Neural cell (in vitro differentiated cells): Measurements from ENCODE around the gene SDK1. TPM values are rescaled to one million over a fixed set of nuclear protein-coding genes. Genes with fewer than 3 reads are reported as not detected.
A peak's percentile ranks its signal among the peaks of the same experiment; 100 is the strongest.

Source experiments
- H2AFZ ChIP-seq: fragments of 200-600, 300-800 bp; sonication (generic), shearing (Covaris generic); 2 replicates; pipeline ENCODE4 v1.6.0; 2014; ENCODE audit warnings: low read depth, mild to moderate bottlenecking, antibody characterized with exemption, low read length, moderate library complexity
- H3F3A ChIP-seq: fragments of 200-600 bp; shearing (Covaris generic); 2 replicates; pipeline ENCODE4 v1.6.1; 2016; ENCODE audit warnings: mild to moderate bottlenecking, moderate library complexity, mixed read lengths, antibody characterized with exemption, low read length; ENCODE audit not compliant: insufficient read depth, poor library complexity, severe bottlenecking
- H3K27ac ChIP-seq: fragments of 200-600, 300-800 bp; sonication (generic), shearing (Covaris generic); 2 replicates; pipeline ENCODE4 v1.5.1; 2014; ENCODE audit warnings: mild to moderate bottlenecking, low read length, moderate library complexity
- H3K27me3 ChIP-seq: fragments of 300-800, 200-600 bp; sonication (generic), shearing (Covaris generic); 2 replicates; pipeline ENCODE4 v1.6.0; 2014; ENCODE audit warnings: mild to moderate bottlenecking, low read depth, low read length, moderate library complexity; ENCODE audit not compliant: insufficient read depth
- H3K36me3 ChIP-seq: fragments of 300-800, 200-600 bp; sonication (generic), shearing (Covaris generic); 2 replicates; pipeline ENCODE4 v1.5.1; 2014; ENCODE audit warnings: mild to moderate bottlenecking, antibody characterized with exemption, low read length, moderate library complexity; ENCODE audit not compliant: insufficient read depth
- H3K4me2 ChIP-seq: fragments of 300-800, 200-600 bp; sonication (generic), shearing (Covaris generic); 2 replicates; pipeline ENCODE4 v1.6.0; 2014; ENCODE audit warnings: mild to moderate bottlenecking, low read length
- H3K4me3 ChIP-seq: fragments of 300-800, 200-600 bp; sonication (generic), shearing (Covaris generic); 2 replicates; pipeline ENCODE4 v1.5.1; 2014; ENCODE audit warnings: mild to moderate bottlenecking, low read length, moderate library complexity
- H3K79me2 ChIP-seq: fragments of 200-600 bp; shearing (Covaris generic); replicated peaks from 2 replicates; pipeline ENCODE4 v1.6.0; 2014; ENCODE audit warnings: mild to moderate bottlenecking, low read length, moderate library complexity; ENCODE audit not compliant: insufficient read depth
- H3K9ac ChIP-seq: fragments of 300-800, 200-600 bp; sonication (generic), shearing (Covaris generic); 2 replicates; pipeline ENCODE4 v1.6.1; 2016; ENCODE audit warnings: mild to moderate bottlenecking, low read length, mixed read lengths
- H3K9me2 ChIP-seq: fragments of 200-600 bp; shearing (Covaris generic); 2 replicates; pipeline ENCODE4 v1.6.1; 2016; ENCODE audit warnings: mild to moderate bottlenecking, low read length, mixed read lengths; ENCODE audit not compliant: insufficient read depth
- H3K9me3 ChIP-seq: fragments of 200-600, 300-800 bp; sonication (generic), shearing (Covaris generic); 2 replicates; pipeline ENCODE4 v1.6.1; 2016; ENCODE audit warnings: mild to moderate bottlenecking, mixed run types, low read length, moderate library complexity, mixed read lengths
- H4K20me1 ChIP-seq: fragments of 200-600 bp; shearing (Covaris generic); 2 replicates; pipeline ENCODE4 v1.6.1; 2016; ENCODE audit warnings: mild to moderate bottlenecking, mixed run types; ENCODE audit not compliant: insufficient read depth
- CTCF ChIP-seq: fragments of 450-650 bp; IDR thresholded peaks from 2 replicates; pipeline ENCODE4 v1.5.1; 2014; ENCODE audit warnings: antibody characterized with exemption, mild to moderate bottlenecking, moderate library complexity; ENCODE audit not compliant: poor library complexity, severe bottlenecking
- EP300 ChIP-seq: fragments of 450-650 bp; conservative IDR thresholded peaks from 2 replicates; pipeline ENCODE4 v1.6.1; 2014; ENCODE audit warnings: antibody characterized with exemption, mild to moderate bottlenecking, moderate library complexity; ENCODE audit not compliant: poor library complexity, severe bottlenecking
- EZH2 ChIP-seq: fragments of 200-600, 300-800 bp; shearing (Covaris generic), sonication (generic); IDR thresholded peaks from 2 replicates; pipeline ENCODE4 v1.6.1; 2014; ENCODE audit warnings: antibody characterized with exemption, low read length, borderline replicate concordance, mild to moderate bottlenecking; ENCODE audit not compliant: insufficient read depth, poor library complexity, severe bottlenecking
- MXI1 ChIP-seq: fragments of 450-650 bp; conservative IDR thresholded peaks from 2 replicates; pipeline ENCODE4 v1.6.1; 2014; ENCODE audit warnings: antibody characterized with exemption, mild to moderate bottlenecking; ENCODE audit not compliant: poor library complexity, severe bottlenecking
- POLR2AphosphoS5 ChIP-seq: IDR thresholded peaks from 2 replicates; pipeline ENCODE4 v1.6.1; 2012
- RAD21 ChIP-seq: fragments of 450-650 bp; conservative IDR thresholded peaks from 2 replicates; pipeline ENCODE4 v1.6.1; 2014; ENCODE audit warnings: antibody characterized with exemption, mild to moderate bottlenecking, moderate library complexity
- REST ChIP-seq: IDR thresholded peaks from 2 replicates; pipeline ENCODE4 v1.6.1; 2012; ENCODE audit warnings: borderline replicate concordance
- SMC3 ChIP-seq: fragments of 450-650 bp; conservative IDR thresholded peaks from 2 replicates; pipeline ENCODE4 v1.6.1; 2014; ENCODE audit warnings: antibody characterized with exemption, mild to moderate bottlenecking, moderate library complexity; ENCODE audit not compliant: poor library complexity
- TAF1 ChIP-seq: IDR thresholded peaks from 2 replicates; pipeline ENCODE4 v1.6.1; 2012; ENCODE audit warnings: low read depth
- polyA plus RNA-seq: library from polyadenylated mRNA; depleted of rRNA; stranded (reverse); fragments of >200 nt; gene quantifications from 2 replicates; pipeline ENCODE4 v1.2.3, GENCODE V29; 2014

Gene SDK1
- polyA plus RNA-seq, 1 donor from 2014 or later: 2.7 TPM

- Histone ChIP-seq H4K20me1 (no peaks in the 10 kb centered on the region), H3K27ac (no peak overlapping the region), H3K4me2 (no peak overlapping the region), H3K9ac (no peak overlapping the region), H3F3A (no peaks in the 10 kb centered on the region), H3K9me3 (no peaks in the 10 kb centered on the region), H3K36me3 (no peaks in the 10 kb centered on the region), H2AFZ (no peak overlapping the region), H3K79me2 (no peaks in the 10 kb centered on the region), H3K27me3 (no peaks in the 10 kb centered on the region), H3K9me2 (no peaks in the 10 kb centered on the region), H3K4me3 (no peak overlapping the region)
- TF ChIP-seq POLR2AphosphoS5 (no peak), REST (no peak), MXI1 (no peak), RAD21 (no peak), SMC3 (no peak), EZH2 (no peak), EP300 (no peak), CTCF (no peak), TAF1 (no peak)
Measured at GRCh38 chr7:3691478-3692158, 390.6 kb downstream of the SDK1 start.

DNA sequence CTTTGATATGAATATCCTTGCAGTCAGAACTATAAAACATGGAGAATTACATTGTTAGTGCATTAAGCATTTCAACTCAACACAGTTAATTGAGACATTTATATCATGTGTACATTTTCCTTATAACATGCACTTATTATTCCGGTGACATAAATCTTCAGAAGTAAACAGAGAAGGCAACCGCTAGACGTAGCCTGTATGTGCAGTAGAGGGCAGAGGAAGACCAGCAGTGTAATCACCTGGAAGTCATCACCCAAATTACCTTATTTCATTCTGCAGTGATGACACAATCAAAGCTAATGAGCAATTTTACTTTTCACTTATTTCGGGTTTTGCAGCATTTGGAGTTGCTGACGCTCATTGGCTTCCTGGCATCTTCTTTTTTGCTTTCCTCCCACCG is 394.6 kb downstream of the SDK1 start:
- Histone ChIP-seq H3K4me3 (no peak overlapping the region), H3F3A (no peaks in the 10 kb centered on the region), H3K27ac (no peak overlapping the region), H4K20me1 (no peaks in the 10 kb centered on the region), H3K9me3 (no peaks in the 10 kb centered on the region), H3K27me3 (no peaks in the 10 kb centered on the region), H3K9ac (no peak overlapping the region), H2AFZ (no peak overlapping the region), H3K9me2 (no peaks in the 10 kb centered on the region), H3K36me3 (no peaks in the 10 kb centered on the region), H3K4me2 (no peak overlapping the region), H3K79me2 (no peaks in the 10 kb centered on the region)
- TF ChIP-seq MXI1: no peak
- TF ChIP-seq RAD21: peak; percentile 27
- TF ChIP-seq SMC3: no peak
- peak; percentile 21 for TF ChIP-seq CTCF
